ENCODE measurements around the gene CLCA4. TPM values are rescaled to one million over a fixed set of nuclear protein-coding genes. Genes with fewer than 3 reads are reported as not detected.

Gene CLCA4
- total and polyA plus RNA-seq, 7 donors = 0.03 to 0.21 (median 0.11) TPM; not detected in 2

- Histone ChIP-seq H3K36me3 (ENCODE audit: insufficient read depth in 1 of 2, low read depth in 1 of 2) (no peaks in the 10 kb centered on the region), H3K4me3 (no peak overlapping the region), H3K9me3 (no peaks in the 10 kb centered on the region), H3K27me3 (ENCODE audit: insufficient read depth in 3 of 3, low read length in 2 of 3) (no peaks in the 10 kb centered on the region), H3K4me1 (no peaks in the 10 kb centered on the region), H3K27ac (no peak overlapping the region)
- TF ChIP-seq, protein P1, sequence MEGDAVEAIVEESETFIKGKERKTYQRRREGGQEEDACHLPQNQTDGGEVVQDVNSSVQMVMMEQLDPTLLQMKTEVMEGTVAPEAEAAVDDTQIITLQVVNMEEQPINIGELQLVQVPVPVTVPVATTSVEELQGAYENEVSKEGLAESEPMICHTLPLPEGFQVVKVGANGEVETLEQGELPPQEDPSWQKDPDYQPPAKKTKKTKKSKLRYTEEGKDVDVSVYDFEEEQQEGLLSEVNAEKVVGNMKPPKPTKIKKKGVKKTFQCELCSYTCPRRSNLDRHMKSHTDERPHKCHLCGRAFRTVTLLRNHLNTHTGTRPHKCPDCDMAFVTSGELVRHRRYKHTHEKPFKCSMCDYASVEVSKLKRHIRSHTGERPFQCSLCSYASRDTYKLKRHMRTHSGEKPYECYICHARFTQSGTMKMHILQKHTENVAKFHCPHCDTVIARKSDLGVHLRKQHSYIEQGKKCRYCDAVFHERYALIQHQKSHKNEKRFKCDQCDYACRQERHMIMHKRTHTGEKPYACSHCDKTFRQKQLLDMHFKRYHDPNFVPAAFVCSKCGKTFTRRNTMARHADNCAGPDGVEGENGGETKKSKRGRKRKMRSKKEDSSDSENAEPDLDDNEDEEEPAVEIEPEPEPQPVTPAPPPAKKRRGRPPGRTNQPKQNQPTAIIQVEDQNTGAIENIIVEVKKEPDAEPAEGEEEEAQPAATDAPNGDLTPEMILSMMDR (IDR thresholded peaks at IDR 0.05) = no peak
- ATAC-seq (no peak), DNase-seq (no peak)
- WGBS, 3 donors = 63 to 72% (median 65%) methylated on average over 4 of the region's 4 CpGs
- intact Hi-C loops (cut with DNase I) = no loop called here
Observed at GRCh38 chr1:86537928-86538695, 8.8 kb upstream of the CLCA4 start.

DNA sequence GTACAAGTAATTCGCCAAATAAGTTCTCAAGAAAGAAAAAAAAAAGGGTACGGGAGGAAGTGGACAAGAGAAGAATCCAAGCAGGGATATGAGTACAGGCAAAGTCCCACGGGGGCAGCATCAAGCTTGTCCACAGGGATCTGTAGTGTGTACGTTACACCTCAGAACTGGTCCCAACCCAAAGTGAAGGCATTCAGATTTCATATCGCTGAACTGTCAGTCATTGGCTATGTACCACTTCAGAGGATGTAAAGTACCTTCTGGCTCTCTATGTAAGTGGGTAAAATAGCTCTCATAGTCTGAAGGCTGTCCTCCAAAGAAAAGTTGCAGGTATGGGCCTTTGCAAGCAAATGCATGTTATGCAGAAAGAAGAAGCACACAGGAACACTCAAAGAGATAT is 8.1 kb upstream of the CLCA4 start:
- no peaks in the 10 kb centered on the region for H3K27me3 ChIP-seq (ENCODE audit: insufficient read depth in 3 of 3, low read length in 2 of 3)
- TF ChIP-seq, protein P1 (IDR thresholded peaks at IDR 0.05) = no peak
- H3K9me3 ChIP-seq = no peaks in the 10 kb centered on the region
- no peaks in the 10 kb centered on the region for H3K36me3 ChIP-seq (ENCODE audit: insufficient read depth in 1 of 2, low read depth in 1 of 2)
- H3K4me3 ChIP-seq = no peak overlapping the region
- H3K4me1 ChIP-seq = no peaks in the 10 kb centered on the region
- WGBS, 3 donors = 67 to 75% (median 68%) methylated on average over 5 of the region's 5 CpGs
- intact Hi-C loops (cut with DNase I) = no loop called here
- ATAC-seq (no peak), DNase-seq (no peak)
- H3K27ac ChIP-seq = no peak overlapping the region

GRCh38 chr1:86541859-86542258 is 5.0 kb upstream of the CLCA4 start:
- WGBS, 3 donors = 84 to 86% (median 85%) methylated on average over 2 of the region's 2 CpGs
- no peak for DNase-seq
- no peak overlapping the region for H3K4me3 ChIP-seq
- ATAC-seq = no peak
- H3K27me3 ChIP-seq (ENCODE audit: insufficient read depth in 3 of 3, low read length in 2 of 3) = no peaks in the 10 kb centered on the region
- H3K36me3 ChIP-seq (ENCODE audit: insufficient read depth in 1 of 2, low read depth in 1 of 2) = no peaks in the 10 kb centered on the region
- intact Hi-C loops (cut with DNase I) = no loop called here
- TF ChIP-seq, protein P1 (IDR thresholded peaks at IDR 0.05) = no peak
- no peaks in the 10 kb centered on the region for H3K9me3 ChIP-seq
- H3K4me1 ChIP-seq = no peaks in the 10 kb centered on the region
- H3K27ac ChIP-seq = no peak overlapping the region

- H3K4me1 ChIP-seq = no peaks in the 10 kb centered on the region
- no peaks in the 10 kb centered on the region for H3K36me3 ChIP-seq (ENCODE audit: insufficient read depth in 1 of 2, low read depth in 1 of 2)
- H3K9me3 ChIP-seq = no peaks in the 10 kb centered on the region
- no peak overlapping the region for H3K27ac ChIP-seq
- no peaks in the 10 kb centered on the region for H3K27me3 ChIP-seq (ENCODE audit: insufficient read depth in 3 of 3, low read length in 2 of 3)
- DNase-seq = no peak
- TF ChIP-seq, protein P1 (IDR thresholded peaks at IDR 0.05) = no peak
- intact Hi-C loops (cut with DNase I) = no loop called here
- ATAC-seq = no peak
- H3K4me3 ChIP-seq = no peak overlapping the region
Observed at GRCh38 chr1:86542631-86543030, 4.2 kb upstream of the CLCA4 start.

DNA sequence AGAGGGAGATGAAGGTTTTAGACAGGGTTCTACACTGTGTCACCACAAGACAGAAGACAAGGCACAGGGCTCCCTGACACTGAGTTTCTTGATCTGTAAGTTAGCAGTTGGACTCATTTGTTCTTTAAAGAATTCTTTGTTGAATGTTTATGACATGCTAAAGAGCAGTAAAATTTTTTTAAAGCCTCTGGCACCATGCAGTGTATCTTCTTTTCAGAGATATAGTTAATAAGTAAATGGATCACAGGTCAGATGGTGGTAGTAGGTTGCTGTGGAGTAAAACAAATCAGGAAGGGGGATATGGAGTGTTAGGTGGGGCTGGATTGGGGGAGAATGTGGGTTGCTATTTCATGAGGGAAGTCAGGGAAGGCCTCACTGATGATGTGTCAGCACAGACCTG is 2.0 kb downstream of the CLCA4 start:
- Histone ChIP-seq H3K9me3 (no peaks in the 10 kb centered on the region), H3K36me3 (ENCODE audit: insufficient read depth in 1 of 2, low read depth in 1 of 2) (no peaks in the 10 kb centered on the region), H3K27ac (no peak overlapping the region), H3K4me3 (no peak overlapping the region), H3K27me3 (ENCODE audit: insufficient read depth in 3 of 3, low read length in 2 of 3) (no peaks in the 10 kb centered on the region), H3K4me1 (no peaks in the 10 kb centered on the region)
- intact Hi-C loops (cut with DNase I) = no loop called here
- TF ChIP-seq, protein P1 (IDR thresholded peaks at IDR 0.05) = no peak
- no peak for DNase-seq
- ATAC-seq = no peak
